Retinal pigment epithelial cell (primary cell): ENCODE results near the gene TMED1.
A peak's percentile ranks its signal among the peaks of the same experiment; 100 is the strongest.

ENCODE experiments used
- DNase-seq: peaks from one replicate; pipeline ENCODE4 v3.0.0-alpha.2; 2010; ENCODE audit warnings: low read depth
- H3K4me3 ChIP-seq: 2 replicates; pipeline ENCODE4 v1.5.1; 2011; ENCODE audit warnings: mild to moderate bottlenecking, low read length, control low read depth, moderate library complexity
- TF ChIP-seq, protein P1 (sequence below): conservative IDR thresholded peaks from 2 replicates; pipeline ENCODE4 v1.5.1; 2011; ENCODE audit warnings: low read depth, low read length, control low read depth, inconsistent platforms

TMED1 gene

DNA sequence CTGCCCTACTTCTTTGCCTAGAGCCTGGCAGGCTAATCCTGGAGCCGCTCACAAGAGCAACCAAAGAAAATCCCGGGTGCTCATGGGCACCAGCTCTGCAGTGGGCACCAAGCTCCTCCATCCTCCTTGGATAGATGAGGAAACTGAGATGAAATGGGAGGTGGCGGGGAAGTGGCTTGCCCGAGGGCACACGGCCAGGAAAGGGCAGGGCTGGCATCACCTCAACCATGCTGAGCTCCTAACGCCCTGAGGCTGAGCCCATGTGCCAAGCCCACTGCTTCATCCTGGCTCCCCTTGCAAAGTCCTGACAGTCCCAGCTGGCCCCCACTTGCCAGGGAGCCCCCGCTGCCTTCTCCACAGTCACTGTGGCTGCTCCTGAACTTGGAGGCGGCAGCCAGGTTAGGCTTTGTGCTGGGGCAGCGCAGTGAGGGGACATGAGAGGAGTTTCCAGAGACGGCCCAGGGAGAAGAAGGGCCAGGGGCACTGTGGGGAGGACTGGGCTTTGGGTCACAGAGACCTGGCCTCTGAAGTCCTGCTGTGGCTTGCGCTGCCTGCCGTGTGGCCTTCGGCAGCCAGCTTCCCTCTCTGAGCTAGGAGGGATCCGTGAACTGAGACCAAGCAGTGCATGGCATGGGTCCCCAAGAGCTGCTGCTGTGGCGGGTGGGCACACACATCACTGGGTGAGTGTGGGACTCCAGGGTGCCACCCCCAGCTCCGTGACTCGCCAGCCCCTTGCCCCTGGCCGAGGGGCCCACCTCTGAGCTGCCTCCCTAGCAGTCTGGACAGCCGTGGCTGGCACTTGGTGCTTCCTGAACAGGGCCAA, 17.5 kb downstream of the TMED1 start:
- no peak overlapping the region for H3K4me3 ChIP-seq
- no peak for DNase-seq
- TF ChIP-seq, protein P1, sequence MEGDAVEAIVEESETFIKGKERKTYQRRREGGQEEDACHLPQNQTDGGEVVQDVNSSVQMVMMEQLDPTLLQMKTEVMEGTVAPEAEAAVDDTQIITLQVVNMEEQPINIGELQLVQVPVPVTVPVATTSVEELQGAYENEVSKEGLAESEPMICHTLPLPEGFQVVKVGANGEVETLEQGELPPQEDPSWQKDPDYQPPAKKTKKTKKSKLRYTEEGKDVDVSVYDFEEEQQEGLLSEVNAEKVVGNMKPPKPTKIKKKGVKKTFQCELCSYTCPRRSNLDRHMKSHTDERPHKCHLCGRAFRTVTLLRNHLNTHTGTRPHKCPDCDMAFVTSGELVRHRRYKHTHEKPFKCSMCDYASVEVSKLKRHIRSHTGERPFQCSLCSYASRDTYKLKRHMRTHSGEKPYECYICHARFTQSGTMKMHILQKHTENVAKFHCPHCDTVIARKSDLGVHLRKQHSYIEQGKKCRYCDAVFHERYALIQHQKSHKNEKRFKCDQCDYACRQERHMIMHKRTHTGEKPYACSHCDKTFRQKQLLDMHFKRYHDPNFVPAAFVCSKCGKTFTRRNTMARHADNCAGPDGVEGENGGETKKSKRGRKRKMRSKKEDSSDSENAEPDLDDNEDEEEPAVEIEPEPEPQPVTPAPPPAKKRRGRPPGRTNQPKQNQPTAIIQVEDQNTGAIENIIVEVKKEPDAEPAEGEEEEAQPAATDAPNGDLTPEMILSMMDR: no peak

DNA sequence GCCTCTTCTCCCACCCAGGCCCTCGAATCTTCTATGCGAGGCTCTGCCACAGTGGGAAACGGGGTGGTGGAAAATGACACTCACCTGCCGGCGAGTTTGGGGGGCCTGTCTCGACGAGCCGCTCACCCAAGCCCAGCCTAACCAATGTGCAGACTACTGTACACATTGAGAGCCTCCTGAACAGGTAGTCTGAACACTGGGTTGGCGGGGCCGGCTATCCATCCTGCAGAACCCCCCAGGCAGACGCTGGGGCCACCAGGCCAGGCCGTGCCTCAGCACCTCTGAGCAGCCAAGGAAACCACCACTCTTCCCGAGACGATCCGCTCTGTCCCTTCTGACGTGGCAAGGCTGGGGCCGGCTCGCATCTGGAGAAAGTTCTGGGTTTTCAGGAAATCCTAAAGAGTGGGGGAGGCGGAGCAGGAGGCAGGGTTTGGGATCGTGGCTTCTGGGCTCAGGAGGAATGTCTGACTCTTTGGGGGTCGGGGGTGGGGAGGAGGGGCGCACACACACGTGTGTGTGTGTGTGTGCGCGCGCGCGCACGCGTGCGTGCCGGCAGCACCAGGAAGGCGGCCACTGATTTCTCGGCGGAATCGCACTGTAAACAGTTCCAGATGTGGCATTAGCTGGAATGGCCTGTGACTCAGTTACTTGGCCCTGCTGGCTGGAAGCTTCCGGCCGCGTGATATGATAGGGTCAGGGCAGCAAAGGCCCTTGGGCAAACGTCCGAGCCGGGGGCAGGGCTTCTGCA, 18.5 kb downstream of the TMED1 start:
- DNase-seq: no peak
- no peak overlapping the region for H3K4me3 ChIP-seq
- TF ChIP-seq, protein P1: no peak

DNA sequence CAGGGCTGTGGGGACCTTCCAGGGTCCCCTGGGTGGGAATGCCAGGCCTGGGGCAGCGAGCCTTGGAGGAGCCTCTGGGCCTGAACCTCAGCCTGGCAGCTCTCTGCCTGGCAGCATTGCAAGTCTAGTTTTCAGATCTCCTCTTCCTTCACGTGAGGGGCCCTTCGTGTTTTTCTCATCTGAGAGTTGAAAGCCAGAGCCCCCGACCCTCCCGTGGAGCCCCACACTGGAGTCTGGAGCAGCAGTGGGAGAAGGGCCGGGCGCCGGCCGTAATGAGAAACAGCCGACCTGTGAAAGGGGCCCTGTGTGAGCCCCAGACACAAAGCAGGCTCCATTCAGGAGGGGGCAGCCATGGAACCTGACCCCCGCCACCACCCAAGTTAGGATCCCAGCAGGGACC, 19.3 kb downstream of the TMED1 start:
- no peak overlapping the region for H3K4me3 ChIP-seq
- TF ChIP-seq, protein P1: no peak
- no peak for DNase-seq

DNA sequence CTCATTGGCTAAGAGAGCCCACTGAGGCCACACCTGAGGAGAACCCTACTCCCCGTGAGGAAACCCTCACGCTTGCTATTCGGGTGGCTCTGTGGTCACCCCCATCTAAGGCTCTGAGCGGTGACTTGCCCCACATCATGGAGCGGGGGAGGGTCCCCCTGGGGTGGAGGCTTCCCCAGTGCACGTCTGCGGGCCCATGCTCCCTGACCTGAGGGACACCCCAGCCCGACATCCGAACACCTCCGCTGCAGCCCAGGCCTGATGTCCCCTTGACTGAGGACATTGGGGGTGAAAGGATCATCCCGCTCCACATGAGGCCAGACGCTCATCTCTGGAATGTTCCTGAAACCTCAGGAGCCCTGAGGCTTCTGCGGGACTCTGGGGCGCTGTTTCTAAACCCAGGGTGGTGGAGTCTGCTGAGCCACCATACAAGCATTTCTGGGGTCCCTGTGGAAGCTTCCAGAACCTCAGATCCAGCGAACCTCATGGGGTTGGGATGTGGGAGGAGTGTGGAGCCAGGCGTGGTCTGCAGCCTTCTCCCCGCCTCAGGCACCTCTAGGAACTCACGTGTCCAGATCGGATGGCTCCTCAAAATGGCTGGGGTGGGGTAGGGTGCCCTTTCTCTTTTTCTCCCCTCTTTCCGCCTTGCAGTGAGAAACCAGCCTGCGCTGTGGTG, 19.9 kb downstream of the TMED1 start:
- TF ChIP-seq, protein P1: no peak
- DNase-seq: no peak
- H3K4me3 ChIP-seq: no peak overlapping the region

DNA sequence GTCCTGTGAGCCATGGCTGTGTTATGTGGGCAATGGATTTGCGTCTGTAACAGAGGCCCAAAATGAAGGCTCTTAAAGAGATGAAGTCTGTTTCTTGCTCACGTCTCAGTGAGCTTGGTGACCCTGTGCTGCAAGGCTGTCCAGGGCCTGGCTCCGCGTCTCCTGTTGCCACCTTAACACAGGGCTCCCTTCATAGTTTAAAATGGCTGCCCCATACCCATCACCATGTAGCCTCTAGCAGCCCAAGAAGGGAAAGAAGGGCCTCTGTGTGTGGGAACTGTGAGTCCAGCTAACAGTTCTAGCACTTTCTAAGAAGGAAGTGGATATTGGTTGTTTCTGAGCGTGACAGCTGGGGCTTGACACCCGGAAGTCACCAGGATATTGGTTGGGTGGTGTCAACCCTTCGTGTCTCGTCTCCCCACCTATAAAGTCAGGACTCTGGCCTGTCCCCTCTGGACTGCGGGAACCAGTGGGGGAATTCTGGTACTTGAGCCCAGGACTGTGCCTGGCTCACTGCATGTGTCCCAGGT, 20.9 kb downstream of the TMED1 start:
- DNase-seq: no peak
- H3K4me3 ChIP-seq: no peak overlapping the region
- TF ChIP-seq, protein P1: no peak

DNA sequence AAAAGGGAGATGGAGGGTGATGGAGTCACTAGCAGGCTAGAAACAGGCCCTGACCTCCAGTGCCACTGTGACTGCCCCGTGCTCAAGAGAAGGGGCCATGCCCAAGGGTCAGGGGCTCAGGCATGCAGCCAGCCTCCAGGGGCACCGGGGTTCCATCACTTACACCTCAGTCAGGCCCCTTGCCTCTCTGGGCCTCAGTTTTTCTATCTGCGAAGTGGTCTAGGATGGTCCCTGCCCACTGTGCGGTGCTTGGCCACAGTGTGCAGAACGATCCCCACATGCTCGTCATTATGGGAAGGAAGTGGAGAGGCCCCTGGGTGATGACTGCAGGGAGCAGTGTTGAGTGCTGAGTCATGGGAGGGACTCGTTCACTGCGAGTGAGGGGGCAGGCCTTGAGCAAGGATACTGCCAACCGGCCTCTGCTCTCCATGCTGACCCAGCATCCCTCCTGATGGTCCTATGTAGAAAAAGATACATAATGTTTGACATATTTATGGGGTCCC, 23.1 kb downstream of the TMED1 start:
- DNase-seq: peak; percentile 54
- TF ChIP-seq, protein P1: peak; percentile 8
- no peak overlapping the region for H3K4me3 ChIP-seq
